HEK293 (cell line): Measurements from ENCODE around the gene HINFP.

Experiments
- ZFP3 ChIP-seq: fragments of 450-650 bp; formaldehyde crosslinking; IDR thresholded peaks from 2 replicates; pipeline ENCODE4 v1.5.1; 2016; ENCODE audit warnings: low read depth, missing biosample characterization, missing genetic modification characterization
- ZNF239 ChIP-seq: fragments of 450-650 bp; formaldehyde crosslinking; IDR thresholded peaks from 2 replicates; pipeline ENCODE4 v1.5.1; 2016; ENCODE audit warnings: missing biosample characterization, missing genetic modification characterization
- ZNF792 ChIP-seq: fragments of 450-650 bp; formaldehyde crosslinking; IDR thresholded peaks from 2 replicates; pipeline ENCODE4 v1.5.1; 2016; ENCODE audit warnings: missing biosample characterization, missing genetic modification characterization
- ZSCAN30 ChIP-seq: fragments of 450-650 bp; IDR thresholded peaks from 2 replicates; pipeline ENCODE4 v1.5.1; 2018; ENCODE audit warnings: missing biosample characterization, mild to moderate bottlenecking, missing genetic modification characterization, moderate library complexity

DNA sequence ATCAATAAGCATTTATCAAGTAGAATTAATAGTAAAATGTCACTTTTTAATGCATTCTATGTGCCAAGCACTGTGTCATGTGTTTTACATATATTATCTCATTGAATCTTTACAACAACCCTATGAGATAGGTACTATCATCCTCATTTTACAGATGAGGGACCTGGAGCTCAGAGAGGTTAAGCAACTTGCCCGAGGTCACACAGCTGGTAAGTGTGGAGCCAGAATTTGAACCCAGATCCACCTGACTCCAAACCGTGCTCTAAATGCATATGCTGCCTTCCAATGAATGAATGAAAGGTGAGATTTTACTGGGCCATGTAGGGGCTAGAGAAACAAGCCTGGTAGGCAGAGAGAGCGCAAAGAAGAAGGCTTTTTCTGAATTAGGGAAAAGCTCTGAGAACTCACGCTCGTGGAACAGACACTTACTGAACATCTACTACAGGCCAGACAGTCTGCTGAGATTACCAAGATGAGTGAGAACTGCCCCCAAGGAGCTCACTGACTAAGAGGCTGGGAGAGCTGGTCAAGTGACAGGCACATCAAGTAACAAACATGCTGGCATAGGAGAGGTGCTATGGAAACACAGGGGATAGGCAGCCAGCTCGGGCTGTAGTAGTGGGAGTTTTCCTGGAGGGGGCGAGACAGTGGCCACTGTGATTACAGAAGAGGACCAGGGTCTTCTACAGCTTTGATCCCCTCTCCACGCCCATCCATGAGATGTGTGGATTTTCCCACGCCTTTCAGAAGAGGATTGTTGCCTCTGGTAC lies 31.9 kb downstream of the HINFP start:
- TF ChIP-seq ZFP3 (tag by site-specific recombination) (no peak), ZSCAN30 (tag by site-specific recombination) (no peak), ZNF792 (tag by site-specific recombination) (no peak), ZNF239 (tag by site-specific recombination) (no peak)
